ENCODE results near the gene NUP160. TPM values are rescaled to one million over a fixed set of nuclear protein-coding genes. Genes with fewer than 3 reads are reported as not detected.

NUP160 gene
- total and polyA plus RNA-seq, 10 of the 15 experiments (the other 5 are each of a cell fraction or from before 2014, with no cell fraction given): 24.0 to 87.6 (median 54.6) TPM

DNA sequence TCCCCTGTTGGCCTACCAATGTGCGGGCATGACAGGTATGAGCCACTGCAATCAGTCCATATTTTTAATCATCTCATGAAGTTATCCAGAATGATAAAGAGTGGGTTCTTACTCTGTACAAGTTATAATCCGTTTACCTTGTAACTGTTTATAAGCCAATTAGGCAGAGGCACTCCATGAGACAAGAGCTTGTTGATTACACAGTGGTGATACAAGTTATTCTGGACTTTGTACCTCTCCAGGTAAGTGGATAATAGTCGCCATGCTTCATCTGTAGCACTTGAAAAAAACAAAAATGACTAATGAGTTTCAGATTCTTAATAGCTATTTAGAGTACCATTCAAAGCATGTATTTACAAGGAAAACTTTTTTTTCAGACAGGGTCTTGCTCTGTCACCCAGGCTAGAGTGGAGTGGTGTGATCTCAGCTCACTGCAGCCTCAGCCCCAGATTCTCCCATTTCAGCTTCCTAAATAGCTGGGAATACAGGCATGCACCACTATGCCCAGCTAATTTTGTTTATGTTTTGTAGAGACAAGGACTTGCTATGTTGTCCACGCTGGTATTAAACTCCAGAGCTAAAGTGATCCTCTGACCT is 63.3 kb downstream of the NUP160 start:
- no peak overlapping the region for H3K4me3 ChIP-seq
- H3K79me2 ChIP-seq (ENCODE audit: control insufficient read depth, insufficient read depth, low read length): no peaks in the 10 kb centered on the region
- FAIRE-seq: peak; percentile 7
- SMC1A ChIA-PET (ENCODE audit: uncharacterized antibody, unreplicated experiment): interaction anchor here (0.7 to 1.7 kb wide), 3 partner anchors 11 to 68 kb away, joined by 3 to 4 read pairs (median 3); no protein-coding TSS in a partner anchor
- DNase-seq (ENCODE audit: low read depth, low spot score): no peak
- no TSS peak for BruUV-seq (replicated peaks)
- no peak overlapping the region for H3K27ac ChIP-seq (ENCODE audit: control insufficient read depth, insufficient read depth)
- CTCF ChIA-PET: interaction anchor here (0.7 kb wide), 1 partner anchor 71 kb away, joined by 3 read pairs; no protein-coding TSS in a partner anchor
- H3K9me3 ChIP-seq (replicated peaks; ENCODE audit: control insufficient read depth, insufficient read depth, low read length): no peaks in the 10 kb centered on the region
- POLR2A ChIA-PET: interaction anchor here (0.6 kb wide), 1 partner anchor 112 kb away, joined by 4 read pairs; no protein-coding TSS in a partner anchor
- H3K27me3 ChIP-seq (replicated peaks in 1 of 2; ENCODE audit: control insufficient read depth in 2 of 2, insufficient read depth in 2 of 2, low read length in 1 of 2): no peaks in the 10 kb centered on the region
- H3K4me2 ChIP-seq (ENCODE audit: control insufficient read depth, insufficient read depth): no peak overlapping the region
- in situ Hi-C loops (cut with MboI): no loop called here
- peaks cover 9 to 17% of the 10 kb centered on the region in 2 experiments for H3K36me3 ChIP-seq (ENCODE audit: control insufficient read depth in 2 of 2, insufficient read depth in 2 of 2, low read length in 1 of 2)
- ATAC-seq: no peak
- RAD21 ChIA-PET (ENCODE audit: unreplicated experiment): no interaction called here
- H4K20me1 ChIP-seq (ENCODE audit: control insufficient read depth, insufficient read depth): no peaks in the 10 kb centered on the region
- H3K9ac ChIP-seq (ENCODE audit: control insufficient read depth, insufficient read depth, low read length): no peak overlapping the region
- no peak overlapping the region for H2AFZ ChIP-seq (ENCODE audit: control insufficient read depth, low read depth, low read length)
- H3K4me1 ChIP-seq (ENCODE audit: control insufficient read depth, insufficient read depth, low read length): no peaks in the 10 kb centered on the region
- 89% methylated on average over 4 of the region's 4 CpGs for WGBS (ENCODE audit: insufficient coverage, insufficient replicate concordance, low lambda C conversion rate, missing lambda C conversion rate)
- intact Hi-C loops (cut with micrococcal nuclease; ENCODE audit: unreplicated experiment): no loop called here
- no peak for TF ChIP-seq NFIC (IDR thresholded peaks at IDR 0.05; ENCODE audit: low read depth, low read length)
- TF ChIP-seq SMARCA5 (IDR thresholded peaks at IDR 0.05): no peak
- no peak for TF ChIP-seq EP300 (IDR thresholded peaks at IDR 0.05; ENCODE audit: borderline replicate concordance in 1 of 2, control insufficient read depth in 1 of 2, low read depth in 2 of 2, low read length in 2 of 2)
- TF ChIP-seq, protein P1, sequence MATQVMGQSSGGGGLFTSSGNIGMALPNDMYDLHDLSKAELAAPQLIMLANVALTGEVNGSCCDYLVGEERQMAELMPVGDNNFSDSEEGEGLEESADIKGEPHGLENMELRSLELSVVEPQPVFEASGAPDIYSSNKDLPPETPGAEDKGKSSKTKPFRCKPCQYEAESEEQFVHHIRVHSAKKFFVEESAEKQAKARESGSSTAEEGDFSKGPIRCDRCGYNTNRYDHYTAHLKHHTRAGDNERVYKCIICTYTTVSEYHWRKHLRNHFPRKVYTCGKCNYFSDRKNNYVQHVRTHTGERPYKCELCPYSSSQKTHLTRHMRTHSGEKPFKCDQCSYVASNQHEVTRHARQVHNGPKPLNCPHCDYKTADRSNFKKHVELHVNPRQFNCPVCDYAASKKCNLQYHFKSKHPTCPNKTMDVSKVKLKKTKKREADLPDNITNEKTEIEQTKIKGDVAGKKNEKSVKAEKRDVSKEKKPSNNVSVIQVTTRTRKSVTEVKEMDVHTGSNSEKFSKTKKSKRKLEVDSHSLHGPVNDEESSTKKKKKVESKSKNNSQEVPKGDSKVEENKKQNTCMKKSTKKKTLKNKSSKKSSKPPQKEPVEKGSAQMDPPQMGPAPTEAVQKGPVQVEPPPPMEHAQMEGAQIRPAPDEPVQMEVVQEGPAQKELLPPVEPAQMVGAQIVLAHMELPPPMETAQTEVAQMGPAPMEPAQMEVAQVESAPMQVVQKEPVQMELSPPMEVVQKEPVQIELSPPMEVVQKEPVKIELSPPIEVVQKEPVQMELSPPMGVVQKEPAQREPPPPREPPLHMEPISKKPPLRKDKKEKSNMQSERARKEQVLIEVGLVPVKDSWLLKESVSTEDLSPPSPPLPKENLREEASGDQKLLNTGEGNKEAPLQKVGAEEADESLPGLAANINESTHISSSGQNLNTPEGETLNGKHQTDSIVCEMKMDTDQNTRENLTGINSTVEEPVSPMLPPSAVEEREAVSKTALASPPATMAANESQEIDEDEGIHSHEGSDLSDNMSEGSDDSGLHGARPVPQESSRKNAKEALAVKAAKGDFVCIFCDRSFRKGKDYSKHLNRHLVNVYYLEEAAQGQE (IDR thresholded peaks at IDR 0.05; ENCODE audit: low read depth, low read length): no peak
- TF ChIP-seq, protein P2, sequence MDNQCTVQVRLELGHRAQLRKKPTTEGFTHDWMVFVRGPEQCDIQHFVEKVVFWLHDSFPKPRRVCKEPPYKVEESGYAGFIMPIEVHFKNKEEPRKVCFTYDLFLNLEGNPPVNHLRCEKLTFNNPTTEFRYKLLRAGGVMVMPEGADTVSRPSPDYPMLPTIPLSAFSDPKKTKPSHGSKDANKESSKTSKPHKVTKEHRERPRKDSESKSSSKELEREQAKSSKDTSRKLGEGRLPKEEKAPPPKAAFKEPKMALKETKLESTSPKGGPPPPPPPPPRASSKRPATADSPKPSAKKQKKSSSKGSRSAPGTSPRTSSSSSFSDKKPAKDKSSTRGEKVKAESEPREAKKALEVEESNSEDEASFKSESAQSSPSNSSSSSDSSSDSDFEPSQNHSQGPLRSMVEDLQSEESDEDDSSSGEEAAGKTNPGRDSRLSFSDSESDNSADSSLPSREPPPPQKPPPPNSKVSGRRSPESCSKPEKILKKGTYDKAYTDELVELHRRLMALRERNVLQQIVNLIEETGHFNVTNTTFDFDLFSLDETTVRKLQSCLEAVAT (IDR thresholded peaks at IDR 0.05): no peak
- TF ChIP-seq, protein P3, sequence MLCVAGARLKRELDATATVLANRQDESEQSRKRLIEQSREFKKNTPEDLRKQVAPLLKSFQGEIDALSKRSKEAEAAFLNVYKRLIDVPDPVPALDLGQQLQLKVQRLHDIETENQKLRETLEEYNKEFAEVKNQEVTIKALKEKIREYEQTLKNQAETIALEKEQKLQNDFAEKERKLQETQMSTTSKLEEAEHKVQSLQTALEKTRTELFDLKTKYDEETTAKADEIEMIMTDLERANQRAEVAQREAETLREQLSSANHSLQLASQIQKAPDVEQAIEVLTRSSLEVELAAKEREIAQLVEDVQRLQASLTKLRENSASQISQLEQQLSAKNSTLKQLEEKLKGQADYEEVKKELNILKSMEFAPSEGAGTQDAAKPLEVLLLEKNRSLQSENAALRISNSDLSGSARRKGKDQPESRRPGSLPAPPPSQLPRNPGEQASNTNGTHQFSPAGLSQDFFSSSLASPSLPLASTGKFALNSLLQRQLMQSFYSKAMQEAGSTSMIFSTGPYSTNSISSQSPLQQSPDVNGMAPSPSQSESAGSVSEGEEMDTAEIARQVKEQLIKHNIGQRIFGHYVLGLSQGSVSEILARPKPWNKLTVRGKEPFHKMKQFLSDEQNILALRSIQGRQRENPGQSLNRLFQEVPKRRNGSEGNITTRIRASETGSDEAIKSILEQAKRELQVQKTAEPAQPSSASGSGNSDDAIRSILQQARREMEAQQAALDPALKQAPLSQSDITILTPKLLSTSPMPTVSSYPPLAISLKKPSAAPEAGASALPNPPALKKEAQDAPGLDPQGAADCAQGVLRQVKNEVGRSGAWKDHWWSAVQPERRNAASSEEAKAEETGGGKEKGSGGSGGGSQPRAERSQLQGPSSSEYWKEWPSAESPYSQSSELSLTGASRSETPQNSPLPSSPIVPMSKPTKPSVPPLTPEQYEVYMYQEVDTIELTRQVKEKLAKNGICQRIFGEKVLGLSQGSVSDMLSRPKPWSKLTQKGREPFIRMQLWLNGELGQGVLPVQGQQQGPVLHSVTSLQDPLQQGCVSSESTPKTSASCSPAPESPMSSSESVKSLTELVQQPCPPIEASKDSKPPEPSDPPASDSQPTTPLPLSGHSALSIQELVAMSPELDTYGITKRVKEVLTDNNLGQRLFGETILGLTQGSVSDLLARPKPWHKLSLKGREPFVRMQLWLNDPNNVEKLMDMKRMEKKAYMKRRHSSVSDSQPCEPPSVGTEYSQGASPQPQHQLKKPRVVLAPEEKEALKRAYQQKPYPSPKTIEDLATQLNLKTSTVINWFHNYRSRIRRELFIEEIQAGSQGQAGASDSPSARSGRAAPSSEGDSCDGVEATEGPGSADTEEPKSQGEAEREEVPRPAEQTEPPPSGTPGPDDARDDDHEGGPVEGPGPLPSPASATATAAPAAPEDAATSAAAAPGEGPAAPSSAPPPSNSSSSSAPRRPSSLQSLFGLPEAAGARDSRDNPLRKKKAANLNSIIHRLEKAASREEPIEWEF (IDR thresholded peaks at IDR 0.05; ENCODE audit: insufficient replicate concordance, low read depth, low read length): no peak
- TF ChIP-seq NBN (IDR thresholded peaks at IDR 0.05): no peak
- TF ChIP-seq, protein P4, sequence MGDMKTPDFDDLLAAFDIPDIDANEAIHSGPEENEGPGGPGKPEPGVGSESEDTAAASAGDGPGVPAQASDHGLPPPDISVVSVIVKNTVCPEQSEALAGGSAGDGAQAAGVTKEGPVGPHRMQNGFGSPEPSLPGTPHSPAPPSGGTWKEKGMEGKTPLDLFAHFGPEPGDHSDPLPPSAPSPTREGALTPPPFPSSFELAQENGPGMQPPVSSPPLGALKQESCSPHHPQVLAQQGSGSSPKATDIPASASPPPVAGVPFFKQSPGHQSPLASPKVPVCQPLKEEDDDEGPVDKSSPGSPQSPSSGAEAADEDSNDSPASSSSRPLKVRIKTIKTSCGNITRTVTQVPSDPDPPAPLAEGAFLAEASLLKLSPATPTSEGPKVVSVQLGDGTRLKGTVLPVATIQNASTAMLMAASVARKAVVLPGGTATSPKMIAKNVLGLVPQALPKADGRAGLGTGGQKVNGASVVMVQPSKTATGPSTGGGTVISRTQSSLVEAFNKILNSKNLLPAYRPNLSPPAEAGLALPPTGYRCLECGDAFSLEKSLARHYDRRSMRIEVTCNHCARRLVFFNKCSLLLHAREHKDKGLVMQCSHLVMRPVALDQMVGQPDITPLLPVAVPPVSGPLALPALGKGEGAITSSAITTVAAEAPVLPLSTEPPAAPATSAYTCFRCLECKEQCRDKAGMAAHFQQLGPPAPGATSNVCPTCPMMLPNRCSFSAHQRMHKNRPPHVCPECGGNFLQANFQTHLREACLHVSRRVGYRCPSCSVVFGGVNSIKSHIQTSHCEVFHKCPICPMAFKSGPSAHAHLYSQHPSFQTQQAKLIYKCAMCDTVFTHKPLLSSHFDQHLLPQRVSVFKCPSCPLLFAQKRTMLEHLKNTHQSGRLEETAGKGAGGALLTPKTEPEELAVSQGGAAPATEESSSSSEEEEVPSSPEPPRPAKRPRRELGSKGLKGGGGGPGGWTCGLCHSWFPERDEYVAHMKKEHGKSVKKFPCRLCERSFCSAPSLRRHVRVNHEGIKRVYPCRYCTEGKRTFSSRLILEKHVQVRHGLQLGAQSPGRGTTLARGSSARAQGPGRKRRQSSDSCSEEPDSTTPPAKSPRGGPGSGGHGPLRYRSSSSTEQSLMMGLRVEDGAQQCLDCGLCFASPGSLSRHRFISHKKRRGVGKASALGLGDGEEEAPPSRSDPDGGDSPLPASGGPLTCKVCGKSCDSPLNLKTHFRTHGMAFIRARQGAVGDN (IDR thresholded peaks at IDR 0.05): no peak

Measured in GM12878 (cell line).